ENCODE measurements around the gene CFAP100.

CFAP100 gene

DNA sequence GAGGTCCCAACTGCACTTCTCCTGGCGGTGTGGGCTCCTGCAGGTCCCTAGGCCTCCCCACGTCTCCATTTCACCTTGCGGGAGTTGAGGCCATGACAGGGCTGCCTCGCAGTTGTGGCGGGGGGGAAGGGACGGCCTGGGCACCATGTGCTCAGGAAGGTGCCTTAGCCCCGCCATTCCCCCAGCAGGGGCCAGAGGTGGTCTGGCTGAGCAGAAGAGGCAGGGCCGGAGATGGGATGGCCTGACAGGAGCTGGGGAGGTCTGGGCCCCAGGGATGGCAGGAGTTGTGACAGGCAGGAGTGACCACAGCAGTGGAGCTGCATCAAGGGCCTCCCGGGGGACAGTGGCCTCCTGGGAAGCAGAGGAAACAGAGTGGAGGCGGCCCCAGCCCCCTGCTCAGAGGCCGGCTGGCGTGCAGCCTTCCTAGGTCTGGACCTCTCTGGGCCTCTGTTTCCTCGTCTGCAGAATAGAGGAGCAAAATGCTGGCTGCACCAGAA lies 18.8 kb upstream of the CFAP100 start:
- no peak for DNase-seq (ENCODE audit: low spot score)

GRCh38 chr3:126376444-126376843 lies 18.3 kb upstream of the CFAP100 start:
- no peak for DNase-seq (ENCODE audit: low spot score)

DNA sequence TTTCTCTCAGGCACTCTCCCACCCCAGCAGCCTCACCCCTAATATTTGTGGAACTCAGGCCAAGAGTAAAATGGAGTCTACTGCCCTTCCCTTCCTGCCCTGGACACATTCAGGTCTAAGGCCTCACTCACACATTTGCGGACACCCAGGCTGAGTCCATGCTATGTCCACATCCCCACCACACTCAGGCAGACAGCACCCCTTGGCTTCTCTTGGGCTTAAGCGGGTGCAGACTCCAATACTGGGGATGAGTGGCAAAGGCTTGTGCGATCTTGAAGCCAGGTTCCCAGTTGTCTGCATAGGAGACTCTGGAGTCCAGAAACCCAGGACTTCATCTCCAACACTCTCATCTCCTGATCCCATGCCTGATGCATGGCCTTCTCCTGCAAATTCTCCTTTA lies 17.5 kb upstream of the CFAP100 start:
- DNase-seq (ENCODE audit: low spot score) = no peak

DNA sequence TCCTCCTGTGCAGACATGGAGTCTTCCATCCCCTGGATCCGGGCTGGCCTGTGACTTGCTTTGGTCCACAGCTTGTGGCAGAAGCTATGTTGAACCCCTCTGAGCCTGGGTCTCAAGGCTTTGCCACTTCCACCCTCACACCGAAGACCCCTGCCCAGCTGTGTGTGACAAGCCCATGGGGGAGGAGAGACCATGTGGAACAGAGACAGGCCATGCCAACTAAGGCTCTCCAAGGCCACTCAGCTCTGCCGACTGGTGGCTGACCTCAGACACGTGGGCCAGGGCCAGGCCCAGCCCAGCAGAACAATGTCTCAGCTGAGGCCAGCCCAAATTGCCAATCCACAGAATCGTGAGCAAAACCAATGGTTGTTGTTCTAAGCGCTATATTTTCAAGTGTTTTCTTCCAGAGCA lies 16.4 kb upstream of the CFAP100 start:
- no peak for DNase-seq (ENCODE audit: low spot score)

DNA sequence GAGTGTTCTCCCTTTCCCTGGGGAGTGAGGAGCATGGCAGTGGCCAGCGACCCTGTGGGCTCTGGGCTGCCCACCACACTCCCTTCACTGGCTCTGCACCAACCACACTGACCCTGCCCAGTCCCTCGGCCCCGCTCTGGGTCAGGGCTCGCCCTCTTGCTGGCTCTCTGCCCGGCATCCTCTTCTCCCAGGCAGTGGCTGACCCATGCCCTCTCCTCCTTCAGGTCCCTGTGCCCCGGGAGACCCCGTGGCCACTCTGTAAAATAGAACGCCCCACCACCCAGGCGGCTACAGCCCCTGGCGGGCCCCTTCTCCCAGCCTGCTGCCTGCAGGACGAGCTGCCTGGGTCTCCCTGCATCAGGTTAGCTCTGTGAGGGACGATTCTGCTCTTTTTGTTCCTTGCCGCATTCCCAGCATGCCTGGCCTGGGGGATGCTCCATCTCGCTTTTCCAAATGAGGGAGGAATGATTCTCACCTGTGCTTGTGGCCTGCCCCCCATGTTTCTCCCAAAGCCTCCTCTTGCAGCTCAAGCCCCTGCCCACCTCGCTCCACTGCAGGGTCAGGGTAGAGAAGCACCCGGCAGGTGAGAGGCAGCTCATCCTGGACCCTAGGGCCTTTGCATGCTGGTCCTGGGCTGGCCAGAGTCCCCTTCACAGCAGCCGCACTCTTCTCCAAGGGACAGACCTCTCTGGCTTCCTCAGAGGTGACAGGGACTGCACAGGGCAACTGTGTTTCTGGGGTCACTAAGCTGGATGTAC lies 14.5 kb upstream of the CFAP100 start:
- no peak for DNase-seq (ENCODE audit: low spot score)

DNA sequence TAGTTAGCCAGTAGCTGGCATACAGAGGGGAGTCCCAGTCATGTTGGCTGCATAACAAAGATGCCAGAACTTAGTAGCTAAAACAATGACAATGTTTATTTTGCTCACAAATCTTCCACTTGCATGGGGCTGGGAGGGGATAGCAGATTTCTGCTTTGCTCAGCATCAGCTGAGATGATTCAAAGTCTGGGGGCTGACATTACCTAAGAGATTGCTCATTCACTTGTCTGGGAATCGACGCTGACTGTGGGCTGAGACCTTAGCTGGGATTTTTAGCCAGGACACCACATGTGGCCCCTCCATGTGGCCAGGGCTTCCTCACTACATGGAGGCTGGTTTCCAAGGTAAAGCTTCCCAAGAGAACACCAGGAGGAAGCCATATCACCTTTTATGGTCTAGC lies 12.7 kb upstream of the CFAP100 start:
- no peak for DNase-seq (ENCODE audit: low spot score)

- peak; percentile 7 for DNase-seq (ENCODE audit: low spot score)
These were observed 5.5 kb upstream of the CFAP100 start for GRCh38 chr3:126389112-126389793.

GRCh38 chr3:126389794-126390146 lies 4.9 kb upstream of the CFAP100 start:
- DNase-seq (ENCODE audit: low spot score) = no peak

GRCh38 chr3:126390201-126390600 lies 4.5 kb upstream of the CFAP100 start:
- DNase-seq (ENCODE audit: low spot score) = no peak

- DNase-seq (ENCODE audit: low spot score) = no peak
These were observed 4.0 kb upstream of the CFAP100 start for GRCh38 chr3:126390751-126391150.

DNA sequence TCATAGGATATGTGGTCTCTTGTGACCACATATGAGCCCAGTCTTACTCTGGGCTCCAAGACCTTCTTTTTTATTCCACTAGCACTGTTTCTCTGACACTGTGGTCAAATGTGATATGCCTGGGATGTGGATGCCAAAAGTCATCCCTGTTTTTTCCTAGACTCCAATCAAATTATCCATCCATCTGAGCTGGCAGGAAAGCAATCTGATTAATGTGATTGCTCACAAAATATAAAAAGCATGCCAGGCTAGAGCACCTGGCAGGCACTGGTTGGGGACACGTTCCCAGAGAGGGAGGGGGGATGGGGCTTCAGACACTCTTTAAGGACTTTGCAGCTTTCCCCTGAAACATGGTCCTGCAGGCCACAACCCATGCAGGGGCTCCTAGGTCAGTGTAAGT lies 3.1 kb upstream of the CFAP100 start:
- DNase-seq (ENCODE audit: low spot score) = no peak

GRCh38 chr3:126392246-126392645 lies 2.5 kb upstream of the CFAP100 start:
- no peak for DNase-seq (ENCODE audit: low spot score)

GRCh38 chr3:126393563-126393962 lies 1.1 kb upstream of the CFAP100 start:
- DNase-seq (ENCODE audit: low spot score) = no peak

DNA sequence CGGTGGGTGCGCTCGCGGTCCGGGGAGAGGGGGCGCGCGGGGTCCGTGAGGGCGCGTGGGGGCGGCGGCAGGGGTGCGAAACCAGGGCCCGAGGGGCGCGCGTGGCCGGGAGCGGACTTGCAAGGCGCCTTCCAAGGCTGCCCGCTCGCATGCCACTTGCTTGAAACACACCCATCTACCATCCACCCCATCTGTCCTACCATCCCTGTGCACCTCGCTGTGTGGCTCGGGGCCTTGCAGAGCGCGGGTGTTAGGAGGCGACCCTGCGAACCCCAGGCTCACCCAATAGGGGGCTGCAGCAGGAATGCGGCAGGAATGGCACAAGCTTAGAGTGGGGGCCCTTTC lies 240 bp downstream of the CFAP100 start:
- DNase-seq (ENCODE audit: low spot score) = no peak

DNA sequence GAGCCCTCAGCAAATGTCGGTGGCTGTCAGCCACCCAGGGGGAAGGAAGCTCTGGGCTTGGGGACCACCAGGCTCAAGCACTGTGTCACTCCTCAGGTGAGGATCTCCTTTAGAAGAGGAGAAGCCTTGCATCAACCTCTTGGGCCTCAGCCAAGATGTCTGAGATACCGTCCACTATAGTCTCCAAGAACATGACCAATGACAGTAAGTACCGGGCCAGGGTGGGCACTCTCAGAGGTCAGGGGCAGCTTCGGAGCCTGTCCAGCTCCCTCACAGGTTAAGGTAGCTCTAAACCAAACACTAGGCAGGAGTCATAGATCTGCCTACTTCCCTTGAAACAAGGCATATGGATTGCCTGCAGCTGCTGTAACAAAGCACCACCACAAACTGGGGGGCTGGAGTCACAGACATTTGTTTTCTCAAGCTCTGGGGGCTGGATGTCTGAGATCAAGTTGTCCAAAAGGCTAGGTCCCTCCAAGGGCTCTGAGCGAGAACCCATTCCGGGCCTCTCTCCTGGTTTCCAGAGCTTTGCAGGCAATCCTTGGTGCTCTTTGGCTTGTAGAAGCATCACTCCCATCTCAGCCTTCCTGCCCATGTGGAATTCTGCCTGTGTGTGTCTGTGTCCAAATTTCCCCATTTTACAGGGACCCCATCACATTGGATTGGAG lies 1.3 kb downstream of the CFAP100 start:
- DNase-seq (ENCODE audit: low spot score) = no peak

GRCh38 chr3:126396536-126396935 lies 1.8 kb downstream of the CFAP100 start:
- DNase-seq (ENCODE audit: low spot score) = no peak

DNA sequence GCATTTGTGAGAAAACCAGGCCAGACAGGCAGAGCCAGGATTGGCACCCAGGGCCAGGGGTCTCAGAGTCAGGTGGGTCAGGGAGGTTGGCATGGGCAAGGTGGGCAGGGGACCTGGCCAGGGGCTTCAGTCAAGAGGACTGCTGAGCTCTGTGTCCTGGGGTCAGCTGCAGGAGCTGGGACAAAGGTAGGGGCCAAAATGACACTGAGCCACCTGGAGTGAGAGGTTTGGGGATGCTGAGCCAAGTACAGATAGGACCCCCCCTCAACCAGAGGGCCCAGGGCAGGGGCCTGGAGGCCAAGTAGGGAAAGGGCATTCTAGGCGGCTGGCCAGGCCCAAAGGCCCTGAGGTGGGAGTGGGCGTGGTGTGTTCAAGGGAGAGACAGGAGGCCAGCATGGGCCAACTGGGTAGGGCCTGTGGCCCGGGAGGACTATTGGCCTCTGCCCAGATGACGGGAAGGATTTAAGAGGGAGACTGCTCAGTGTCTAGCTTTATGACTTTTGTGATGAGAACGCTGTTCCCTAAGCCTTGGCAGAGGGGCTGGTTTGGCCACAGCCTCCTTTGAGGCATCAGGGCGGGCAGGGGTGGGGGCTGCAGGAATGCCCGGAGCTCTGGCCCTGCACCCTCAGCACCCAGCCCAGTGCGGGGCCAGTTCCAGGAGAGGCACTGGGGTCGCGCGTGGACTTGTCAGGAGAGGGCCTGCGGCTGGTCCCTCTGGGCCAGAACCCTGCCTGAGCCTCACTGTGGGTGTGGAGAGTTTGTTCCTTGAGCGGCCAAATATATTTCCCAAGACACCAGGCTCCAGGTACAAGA lies 3.1 kb downstream of the CFAP100 start:
- DNase-seq (ENCODE audit: low spot score) = no peak

DNA sequence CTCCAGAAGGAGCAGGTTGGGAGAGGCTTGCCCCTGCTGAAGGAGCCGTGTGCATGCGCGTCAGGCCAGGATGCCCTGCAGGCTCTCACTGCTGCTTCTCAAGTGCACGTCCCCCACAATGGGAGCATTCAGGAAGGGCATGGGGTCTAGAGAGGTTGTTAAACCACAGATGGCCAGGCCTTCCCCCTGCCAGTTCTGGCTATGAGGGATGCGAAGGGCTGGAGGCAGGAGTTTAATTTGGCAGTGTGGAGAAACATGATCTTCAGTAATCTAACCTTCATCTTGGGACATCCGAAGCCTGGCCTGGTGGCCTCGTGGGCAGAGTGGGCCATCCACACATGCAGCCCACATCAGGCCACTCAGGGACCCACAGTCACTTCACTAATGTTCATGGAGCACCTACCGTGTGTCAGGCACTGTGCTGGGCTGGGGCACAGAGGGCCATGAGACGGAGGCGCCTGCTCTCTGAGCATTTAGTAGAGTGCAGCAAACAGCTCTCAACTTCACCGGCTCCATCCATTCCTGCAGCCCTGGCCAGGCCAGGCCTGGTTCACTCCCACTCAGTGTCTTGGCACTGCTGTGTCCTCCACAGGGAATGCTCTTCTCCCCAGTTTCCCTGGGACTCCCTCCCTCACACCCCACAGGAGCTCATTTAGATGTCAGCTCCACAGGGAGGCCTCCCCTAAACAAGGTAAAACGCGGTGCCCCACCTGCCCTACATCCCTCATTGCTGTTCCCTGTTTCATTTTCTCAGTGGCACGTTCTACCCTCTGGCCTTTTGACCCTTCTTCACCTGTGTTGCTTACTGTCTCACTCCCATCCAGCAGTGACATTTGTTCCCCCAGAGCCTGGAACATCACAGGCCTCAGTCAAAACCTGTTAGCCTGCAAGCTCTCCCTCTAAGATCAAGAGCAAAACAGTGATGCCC lies 4.0 kb downstream of the CFAP100 start:
- no peak for DNase-seq (ENCODE audit: low spot score)

- no peak for DNase-seq (ENCODE audit: low spot score)
These were observed 4.6 kb downstream of the CFAP100 start for GRCh38 chr3:126399351-126399735.

- no peak for DNase-seq (ENCODE audit: low spot score)
These were observed 5.0 kb downstream of the CFAP100 start for GRCh38 chr3:126399756-126400155.

DNA sequence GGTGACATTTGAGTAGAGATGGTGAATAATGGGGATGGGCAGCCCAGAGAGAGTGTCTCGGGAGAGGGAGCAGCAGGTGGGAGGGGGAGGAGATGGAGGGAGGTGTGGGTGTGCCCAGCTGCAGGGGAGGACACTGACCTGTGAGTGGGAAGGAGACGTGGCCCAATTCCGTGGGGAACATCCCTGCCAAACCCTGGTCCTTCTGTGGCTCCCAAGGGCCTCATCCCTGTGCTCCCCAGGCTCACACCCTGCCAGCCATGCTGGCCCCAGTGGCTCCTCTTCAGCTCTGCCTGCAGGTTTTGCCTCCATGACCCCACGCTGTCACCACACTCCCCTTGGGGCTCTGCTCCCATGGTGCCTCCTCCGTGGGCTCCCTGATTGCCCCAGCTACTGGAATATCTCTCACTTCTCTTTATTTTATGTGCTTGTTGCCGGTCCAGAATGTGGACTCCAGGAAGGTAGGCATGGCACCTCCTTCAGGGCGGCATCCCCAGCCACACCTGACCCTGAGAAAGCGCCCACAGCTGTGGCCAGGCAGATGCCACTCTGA lies 7.0 kb downstream of the CFAP100 start:
- no peak for DNase-seq (ENCODE audit: low spot score)

Measured in hematopoietic multipotent progenitor cell treated with erythropoietin and hydrocortisone succinate and interleukin-3 and kit ligand, for 17 days (in vitro differentiated cells).